Brain pericyte (primary cell): ENCODE data around the gene MYOZ1.

Source experiments
- DNase-seq: peaks from one replicate; pipeline ENCODE4 v3.0.0-alpha.2; 2012; ENCODE audit warnings: low read depth, low spot score

Gene MYOZ1

GRCh38 chr10:73597346-73597745 is 43.9 kb downstream of the MYOZ1 start:
- DNase-seq, result no peak

- DNase-seq, result no peak
Measured at GRCh38 chr10:73593812-73594211, 47.5 kb downstream of the MYOZ1 start.

- no peak for DNase-seq
Measured at GRCh38 chr10:73593110-73593509, 48.2 kb downstream of the MYOZ1 start.

- DNase-seq, result no peak
Measured at GRCh38 chr10:73591935-73592699, 49.2 kb downstream of the MYOZ1 start.

- no peak for DNase-seq
Measured at GRCh38 chr10:73590881-73591799, 50.1 kb downstream of the MYOZ1 start, which contains the start of gene USP54. Gene USP54 (minus strand): TSS chr10:73591342. CDS start chr10:73575658, 15,684 bp downstream.

- DNase-seq, result no peak
Measured at GRCh38 chr10:73589563-73590126, 51.6 kb downstream of the MYOZ1 start.

GRCh38 chr10:73588656-73589055 is 52.6 kb downstream of the MYOZ1 start:
- no peak for DNase-seq

- no peak for DNase-seq
Measured at GRCh38 chr10:73586583-73586984, 54.7 kb downstream of the MYOZ1 start.

GRCh38 chr10:73585327-73585726 is 55.9 kb downstream of the MYOZ1 start:
- DNase-seq, result no peak

- DNase-seq, result no peak
Measured at GRCh38 chr10:73584737-73585136, 56.5 kb downstream of the MYOZ1 start.

GRCh38 chr10:73581918-73582317 is 59.4 kb downstream of the MYOZ1 start:
- no peak for DNase-seq
